ENCODE data around the gene FAM53B. TPM values are rescaled to one million over a fixed set of nuclear protein-coding genes. Genes with fewer than 3 reads are reported as not detected.

FAM53B gene
- total RNA-seq, 1 experiment from 2014 or later = 9.8 TPM

DNA sequence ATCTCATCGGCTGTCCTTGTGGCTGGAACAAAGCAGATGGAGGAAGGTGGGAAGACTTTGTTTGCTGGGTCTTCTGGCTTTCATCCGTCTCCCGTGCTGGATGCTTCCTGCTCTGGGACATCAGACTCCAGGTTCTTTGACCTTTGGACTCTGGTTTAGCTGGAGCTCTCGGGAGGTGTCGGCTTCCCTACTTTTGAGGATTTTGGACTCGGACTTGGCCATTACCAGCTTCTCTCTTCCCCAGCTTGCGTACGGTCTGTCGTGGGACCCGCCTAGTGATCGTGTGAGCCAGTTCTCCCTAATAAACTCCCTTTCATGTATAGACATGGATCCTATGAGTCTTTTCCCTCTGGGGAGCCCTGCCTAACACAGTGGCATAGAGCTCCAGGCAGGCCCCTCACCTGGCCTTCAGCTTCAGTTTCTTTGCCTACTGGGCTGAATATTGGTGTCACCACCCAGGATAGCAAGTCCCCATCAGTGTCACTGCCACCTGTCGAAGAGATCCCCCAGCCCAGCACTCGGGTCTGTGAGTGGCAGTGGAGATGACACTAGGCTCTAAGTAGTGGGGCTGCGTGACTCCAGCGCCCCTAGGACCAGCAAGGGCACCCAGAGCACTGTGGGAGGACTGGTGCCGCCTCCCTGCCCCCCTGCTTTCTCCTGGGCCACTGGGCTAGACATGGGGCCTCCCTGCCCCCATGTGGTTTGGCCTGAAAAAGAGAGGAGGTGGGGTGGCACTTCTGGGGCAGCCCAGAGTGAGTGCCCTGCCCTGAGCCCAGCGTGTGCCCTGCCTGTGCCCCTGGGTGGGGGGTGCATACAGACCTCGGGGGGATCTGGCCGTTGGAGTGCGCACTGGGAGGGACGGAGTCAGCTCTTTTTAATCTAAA lies 147.0 kb downstream of the FAM53B start:
- Histone ChIP-seq H3K27me3 (ENCODE audit: insufficient read depth, low read depth) (no peaks in the 10 kb centered on the region), H3K79me2 (ENCODE audit: low read depth) (no peaks in the 10 kb centered on the region), H3K4me1 (replicated peaks; ENCODE audit: insufficient read depth) (no peaks in the 10 kb centered on the region), H3K9me2 (ENCODE audit: insufficient read depth) (no peaks in the 10 kb centered on the region), H3K27ac (no peak overlapping the region), H4K20me1 (ENCODE audit: insufficient read depth) (no peaks in the 10 kb centered on the region), H3K36me3 (ENCODE audit: low read depth) (no peaks in the 10 kb centered on the region), H3K4me3 (no peak overlapping the region), H2AFZ (no peak overlapping the region), H3K4me2 (no peak overlapping the region), H3K9me3 (ENCODE audit: insufficient read depth, low read depth) (no peaks in the 10 kb centered on the region), H3F3A (ENCODE audit: insufficient read depth, low read depth) (no peaks in the 10 kb centered on the region)
- ChIA-PET CTCF (no interaction called here), POLR2A (ENCODE audit: unreplicated experiment) (no interaction called here)
- TF ChIP-seq EZH2 (IDR thresholded peaks at IDR 0.05; ENCODE audit: low read depth) (no peak), CTCF (conservative IDR thresholded peaks at IDR 0.05) (no peak)
- no TSS peak for BruUV-seq (replicated peaks)
- intact Hi-C loops (cut with micrococcal nuclease; ENCODE audit: unreplicated experiment) = no loop called here
- no peak for DNase-seq

DNA sequence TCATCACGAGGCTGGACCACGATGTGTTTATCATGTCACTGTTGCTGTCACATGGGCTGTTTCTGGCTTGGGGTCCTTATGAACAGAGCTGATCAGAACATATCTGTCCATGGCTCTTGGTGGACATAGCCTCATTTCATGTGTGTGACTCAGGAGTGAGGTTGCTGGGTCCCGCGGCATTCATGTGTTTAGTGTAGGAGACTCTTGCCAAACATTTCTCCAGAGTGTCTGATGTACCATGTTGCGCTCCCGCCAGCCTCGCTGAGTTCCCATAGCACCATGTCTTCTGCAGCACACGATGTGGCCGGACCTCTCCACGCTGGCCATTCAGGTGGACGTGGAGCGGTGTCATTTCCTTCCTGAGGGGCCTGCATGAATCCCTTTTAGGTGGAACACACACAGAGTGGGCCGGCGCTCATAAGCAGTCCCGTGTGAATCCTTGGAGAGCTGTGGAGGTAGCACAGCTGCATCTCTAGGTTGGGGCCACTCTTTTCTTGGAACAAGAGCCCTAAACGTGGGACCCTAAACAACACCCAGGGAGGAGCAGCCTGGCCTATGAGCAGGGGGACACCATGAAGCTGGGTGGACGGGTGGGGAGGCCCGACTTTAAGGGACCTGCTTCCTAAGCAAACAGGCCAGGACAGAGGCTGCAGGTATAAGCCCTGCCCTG lies 147.9 kb downstream of the FAM53B start:
- Histone ChIP-seq H3K27me3 (ENCODE audit: insufficient read depth, low read depth) (no peaks in the 10 kb centered on the region), H3K4me2 (no peak overlapping the region), H3K27ac (no peak overlapping the region), H3K4me3 (no peak overlapping the region), H3F3A (ENCODE audit: insufficient read depth, low read depth) (no peaks in the 10 kb centered on the region), H2AFZ (no peak overlapping the region), H3K4me1 (replicated peaks; ENCODE audit: insufficient read depth) (no peaks in the 10 kb centered on the region), H3K36me3 (ENCODE audit: low read depth) (no peaks in the 10 kb centered on the region), H4K20me1 (ENCODE audit: insufficient read depth) (no peaks in the 10 kb centered on the region; the same call in 1 of the 2 replicates), H3K9me2 (ENCODE audit: insufficient read depth) (no peaks in the 10 kb centered on the region), H3K79me2 (ENCODE audit: low read depth) (no peaks in the 10 kb centered on the region), H3K9me3 (ENCODE audit: insufficient read depth, low read depth) (no peaks in the 10 kb centered on the region)
- TF ChIP-seq CTCF (conservative IDR thresholded peaks at IDR 0.05) (no peak), EZH2 (IDR thresholded peaks at IDR 0.05; ENCODE audit: low read depth) (no peak)
- intact Hi-C loops (cut with micrococcal nuclease; ENCODE audit: unreplicated experiment) = no loop called here
- DNase-seq = no peak
- CTCF ChIA-PET = no interaction called here
- POLR2A ChIA-PET (ENCODE audit: unreplicated experiment) = no interaction called here
- no TSS peak for BruUV-seq (replicated peaks)

DNA sequence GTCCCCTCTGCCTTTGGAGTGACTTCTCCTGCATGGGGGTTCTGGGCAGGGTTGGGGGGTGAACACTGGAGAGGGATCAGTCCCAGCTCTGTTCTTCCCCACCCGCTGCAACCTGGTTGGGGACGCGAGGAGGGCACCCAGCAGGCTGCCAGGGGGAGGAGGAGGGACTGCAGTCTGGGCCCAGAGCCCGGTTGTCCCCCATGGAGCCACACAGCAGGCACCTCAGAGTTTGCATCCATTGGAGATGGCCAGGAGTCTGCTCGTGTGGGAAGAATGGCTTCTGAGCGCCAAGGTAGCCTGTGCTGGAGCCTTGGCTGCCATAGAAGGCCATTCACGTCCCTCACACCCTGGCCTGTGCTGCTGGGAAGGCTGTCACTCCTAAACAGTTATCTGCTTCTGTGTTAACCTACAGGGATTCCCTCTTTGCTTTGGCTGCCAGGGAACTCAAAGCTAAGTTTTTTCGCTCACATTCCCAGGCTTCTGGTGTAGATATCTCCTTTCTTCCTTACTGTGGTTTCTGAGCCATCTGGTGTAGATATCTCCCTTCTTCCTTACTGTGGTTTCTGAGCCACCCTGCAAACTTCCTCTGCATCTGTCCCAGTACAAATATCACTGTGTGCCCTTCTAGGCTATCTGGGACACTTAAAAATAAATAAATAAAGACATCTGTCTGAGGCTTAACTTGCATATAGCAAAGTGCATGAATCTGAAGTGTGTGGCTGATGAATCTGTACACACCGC lies 148.9 kb downstream of the FAM53B start:
- Histone ChIP-seq H3K79me2 (ENCODE audit: low read depth) (no peaks in the 10 kb centered on the region), H3K4me3 (no peak overlapping the region), H2AFZ (no peak overlapping the region), H4K20me1 (ENCODE audit: insufficient read depth) (no peaks in the 10 kb centered on the region; the same call in 1 of the 2 replicates), H3K4me1 (replicated peaks; ENCODE audit: insufficient read depth) (no peaks in the 10 kb centered on the region), H3K27ac (no peak overlapping the region), H3F3A (ENCODE audit: insufficient read depth, low read depth) (no peaks in the 10 kb centered on the region), H3K27me3 (ENCODE audit: insufficient read depth, low read depth) (no peaks in the 10 kb centered on the region), H3K9me2 (ENCODE audit: insufficient read depth) (no peaks in the 10 kb centered on the region), H3K36me3 (ENCODE audit: low read depth) (no peaks in the 10 kb centered on the region), H3K4me2 (no peak overlapping the region), H3K9me3 (ENCODE audit: insufficient read depth, low read depth) (no peaks in the 10 kb centered on the region)
- ChIA-PET POLR2A (ENCODE audit: unreplicated experiment) (no interaction called here), CTCF (no interaction called here)
- TF ChIP-seq CTCF (conservative IDR thresholded peaks at IDR 0.05) (no peak), EZH2 (IDR thresholded peaks at IDR 0.05; ENCODE audit: low read depth) (no peak)
- no peak for DNase-seq
- BruUV-seq (replicated peaks) = no TSS peak
- intact Hi-C loops (cut with micrococcal nuclease; ENCODE audit: unreplicated experiment) = no loop called here
